ENCODE results near the gene SRF.

Gene SRF

GRCh38 chr6:43219119-43219518, 48.0 kb downstream of the SRF start:
- DNase-seq, result no peak

GRCh38 chr6:43219814-43220213, 48.7 kb downstream of the SRF start:
- DNase-seq, result no peak

DNA sequence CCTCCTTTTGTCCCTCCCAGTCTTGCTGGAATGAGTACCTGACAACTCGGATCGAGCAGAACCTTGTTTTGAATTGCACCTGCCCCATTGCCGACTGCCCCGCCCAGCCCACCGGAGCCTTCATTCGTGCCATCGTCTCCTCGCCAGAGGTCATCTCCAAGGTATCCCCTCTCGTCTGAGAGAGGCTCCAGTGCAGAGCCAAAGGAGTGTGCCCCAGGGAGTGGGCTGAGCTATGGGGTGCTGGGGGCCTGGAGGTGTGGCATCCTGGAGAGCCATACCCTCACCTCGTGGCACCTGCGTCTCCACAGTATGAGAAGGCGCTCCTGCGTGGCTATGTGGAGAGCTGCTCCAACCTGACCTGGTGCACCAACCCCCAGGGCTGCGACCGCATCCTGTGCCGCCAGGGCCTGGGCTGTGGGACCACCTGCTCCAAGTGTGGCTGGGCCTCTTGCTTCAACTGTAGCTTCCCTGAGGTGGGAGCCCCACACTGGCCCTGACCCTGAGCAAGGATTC, 49.4 kb downstream of the SRF start:
- no peak for DNase-seq

DNA sequence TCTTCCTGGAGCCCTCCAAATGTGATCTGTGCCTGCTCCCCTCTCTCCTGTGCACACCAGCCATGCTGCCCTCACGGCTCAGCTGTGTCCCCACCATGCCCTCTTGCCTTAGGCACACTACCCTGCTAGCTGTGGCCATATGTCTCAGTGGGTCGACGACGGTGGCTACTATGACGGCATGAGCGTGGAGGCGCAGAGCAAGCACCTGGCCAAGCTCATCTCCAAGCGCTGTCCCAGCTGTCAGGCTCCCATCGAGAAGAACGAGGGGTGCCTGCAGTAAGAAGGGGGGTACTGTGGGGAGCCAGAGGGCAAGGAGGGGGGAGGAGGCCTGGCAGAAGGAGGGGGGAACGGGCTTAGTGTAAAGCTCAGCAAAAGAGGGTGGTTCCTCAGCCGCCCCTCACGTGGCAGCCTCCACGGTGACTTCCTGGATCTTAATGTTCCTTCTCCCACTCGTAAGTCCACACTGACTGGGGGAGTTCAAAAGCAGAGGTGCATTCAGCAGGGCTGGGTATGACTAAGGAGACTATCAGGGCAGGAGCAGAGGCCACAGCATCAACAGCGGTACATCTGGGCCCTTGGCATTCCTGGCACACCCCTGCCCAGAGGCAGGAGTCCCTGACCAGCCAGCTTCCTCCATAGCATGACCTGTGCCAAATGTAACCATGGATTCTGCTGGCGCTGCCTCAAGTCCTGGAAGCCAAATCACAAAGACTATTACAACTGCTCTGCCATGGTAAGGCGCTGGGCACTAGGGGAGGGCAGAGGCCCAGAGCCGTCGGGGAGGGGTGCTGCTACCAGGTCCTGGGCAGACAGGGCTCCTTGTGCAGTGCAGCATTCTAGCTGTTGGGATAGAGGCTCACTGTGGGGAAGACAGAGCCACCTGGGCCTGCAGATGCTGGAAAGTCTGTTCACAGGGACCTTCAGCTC, 50.2 kb downstream of the SRF start:
- DNase-seq, result no peak

GRCh38 chr6:43222418-43223059, 51.5 kb downstream of the SRF start:
- no peak for DNase-seq

DNA sequence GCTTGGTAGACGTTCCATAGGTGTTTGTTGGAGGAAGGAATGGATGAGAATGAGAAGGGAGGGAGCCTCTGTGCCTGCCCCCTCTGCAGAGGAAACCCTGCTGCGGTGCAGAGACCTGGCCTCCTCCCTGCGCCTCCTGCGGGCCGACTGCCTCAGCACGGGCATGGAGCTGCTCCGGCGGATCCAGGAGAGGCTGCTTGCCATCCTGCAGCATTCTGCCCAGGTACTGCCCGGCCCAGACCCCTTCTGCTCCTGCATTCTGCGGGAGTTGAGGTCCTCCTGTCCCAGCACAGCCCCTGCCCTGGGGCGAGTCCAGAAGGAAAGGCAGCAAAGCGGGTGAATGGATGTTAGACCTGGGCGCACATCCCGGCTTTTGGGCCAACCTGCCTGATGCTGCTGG, 52.1 kb downstream of the SRF start:
- DNase-seq, result no peak

DNA sequence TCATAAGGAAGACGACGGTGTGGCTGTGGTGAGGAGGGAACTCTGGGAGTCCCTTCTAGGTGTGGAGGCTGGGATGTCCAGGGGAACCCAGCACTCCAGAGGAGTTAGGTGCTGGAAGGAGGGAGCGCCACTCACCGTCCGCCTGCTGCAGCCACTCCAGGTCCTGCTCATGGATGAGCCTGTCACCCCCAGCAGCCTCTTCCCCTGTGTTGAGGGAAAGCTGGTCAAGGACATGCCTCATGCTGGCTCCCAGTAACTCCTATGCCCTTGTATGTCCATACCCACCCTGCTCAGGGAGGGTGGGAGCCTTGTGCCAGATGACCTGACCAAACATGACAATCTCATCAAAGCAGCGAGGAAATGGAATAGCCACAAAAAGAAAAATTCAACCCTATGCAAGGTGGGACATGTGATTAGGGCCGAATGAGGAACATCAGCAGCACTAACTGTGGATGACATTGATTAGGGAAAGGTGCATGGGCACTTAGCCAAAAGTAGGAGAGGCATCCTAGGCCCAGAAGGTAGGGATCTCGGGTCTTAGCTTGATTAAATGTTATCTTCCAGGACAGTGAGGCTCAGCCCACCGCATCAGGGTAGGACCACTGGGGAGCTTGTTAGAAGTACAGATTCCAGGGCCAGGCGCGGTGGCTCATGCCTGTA, 55.3 kb downstream of the SRF start:
- no peak for DNase-seq

- DNase-seq, result peak; percentile 72
Observed at GRCh38 chr6:43228951-43229802, 58.1 kb downstream of the SRF start, which contains the start of gene DNPH1. DNPH1 (minus strand) TSS chr6:43229481; CDS start chr6:43229456, 25 bp downstream.

GRCh38 chr6:43229803-43230620, 58.9 kb downstream of the SRF start:
- no peak for DNase-seq

- DNase-seq, result no peak
Observed at GRCh38 chr6:43231053-43231452, 60.0 kb downstream of the SRF start.
